ENCODE data around the gene ZNF490.

The ZNF490 gene

DNA sequence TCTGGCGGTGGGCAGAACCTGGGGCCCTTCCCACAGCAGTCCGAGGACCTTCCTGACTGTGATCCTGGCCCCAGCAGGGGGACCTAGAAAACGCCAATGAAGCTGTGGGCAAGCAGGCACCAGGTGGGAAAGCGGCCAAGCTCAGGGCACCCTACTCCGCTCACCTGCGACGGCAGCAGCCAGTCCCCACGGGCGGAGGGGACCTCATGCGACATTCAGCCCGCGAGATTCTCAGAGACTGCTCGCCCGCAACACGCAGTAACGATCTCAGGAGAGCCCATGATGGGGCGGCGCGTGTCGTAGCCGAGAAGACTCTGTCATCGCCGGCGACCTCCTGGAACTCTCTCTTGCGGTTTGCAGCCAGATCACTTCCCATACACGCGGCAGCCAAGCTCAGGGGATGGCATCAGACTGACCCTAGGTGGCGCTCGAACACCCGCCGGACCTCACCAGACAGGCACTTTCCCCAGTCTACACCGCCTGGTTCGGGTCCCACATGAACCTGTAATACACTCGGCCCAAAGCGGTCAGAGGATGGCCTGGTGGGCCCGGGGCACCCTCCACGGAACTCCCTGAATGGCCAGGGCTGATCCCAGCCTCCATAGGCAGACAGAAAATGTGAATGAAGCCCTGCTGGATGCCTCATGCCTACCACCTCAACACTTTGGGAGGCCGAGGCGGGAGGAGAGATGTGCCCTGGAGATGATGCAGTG is 29.4 kb upstream of the ZNF490 start:
- H3K79me2 ChIP-seq (ENCODE audit: insufficient read depth, low read length) = no peaks in the 10 kb centered on the region
- H3F3A ChIP-seq (ENCODE audit: insufficient read depth, low read length) = no peaks in the 10 kb centered on the region
- H3K9ac ChIP-seq (ENCODE audit: low read length) = peak overlapping the region; percentile 8; the same call in 1 of the 2 replicates
- no peaks in the 10 kb centered on the region for H3K9me3 ChIP-seq (ENCODE audit: low read length)
- H3K27ac ChIP-seq (ENCODE audit: low read depth, low read length, poor library complexity, severe bottlenecking) = no peak overlapping the region
- H3K36me3 ChIP-seq (ENCODE audit: insufficient read depth, low read length) = peaks cover 5% of the 10 kb centered on the region
- H3K4me1 ChIP-seq (ENCODE audit: insufficient read depth, low read length, severe bottlenecking) = peaks cover 8% of the 10 kb centered on the region
- no peaks in the 10 kb centered on the region for H3K27me3 ChIP-seq (ENCODE audit: insufficient read depth, low read length)
- no peak for TF ChIP-seq EZH2 (IDR thresholded peaks at IDR 0.05; ENCODE audit: borderline replicate concordance, low read length)
- TF ChIP-seq, protein P1, sequence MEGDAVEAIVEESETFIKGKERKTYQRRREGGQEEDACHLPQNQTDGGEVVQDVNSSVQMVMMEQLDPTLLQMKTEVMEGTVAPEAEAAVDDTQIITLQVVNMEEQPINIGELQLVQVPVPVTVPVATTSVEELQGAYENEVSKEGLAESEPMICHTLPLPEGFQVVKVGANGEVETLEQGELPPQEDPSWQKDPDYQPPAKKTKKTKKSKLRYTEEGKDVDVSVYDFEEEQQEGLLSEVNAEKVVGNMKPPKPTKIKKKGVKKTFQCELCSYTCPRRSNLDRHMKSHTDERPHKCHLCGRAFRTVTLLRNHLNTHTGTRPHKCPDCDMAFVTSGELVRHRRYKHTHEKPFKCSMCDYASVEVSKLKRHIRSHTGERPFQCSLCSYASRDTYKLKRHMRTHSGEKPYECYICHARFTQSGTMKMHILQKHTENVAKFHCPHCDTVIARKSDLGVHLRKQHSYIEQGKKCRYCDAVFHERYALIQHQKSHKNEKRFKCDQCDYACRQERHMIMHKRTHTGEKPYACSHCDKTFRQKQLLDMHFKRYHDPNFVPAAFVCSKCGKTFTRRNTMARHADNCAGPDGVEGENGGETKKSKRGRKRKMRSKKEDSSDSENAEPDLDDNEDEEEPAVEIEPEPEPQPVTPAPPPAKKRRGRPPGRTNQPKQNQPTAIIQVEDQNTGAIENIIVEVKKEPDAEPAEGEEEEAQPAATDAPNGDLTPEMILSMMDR (IDR thresholded peaks at IDR 0.05; ENCODE audit: low read length) = peak; percentile 88
- peak overlapping the region; percentile 54 for H3K4me2 ChIP-seq (ENCODE audit: low read length)
- no peak overlapping the region for H2AFZ ChIP-seq (ENCODE audit: low read length)
- peak overlapping the region; percentile 33 for H3K4me3 ChIP-seq (ENCODE audit: low read depth, low read length, poor library complexity, severe bottlenecking)
- H4K20me1 ChIP-seq (ENCODE audit: insufficient read depth, low read length) = no peaks in the 10 kb centered on the region
- no peaks in the 10 kb centered on the region for H3K9me2 ChIP-seq (ENCODE audit: low read depth, low read length)

DNA sequence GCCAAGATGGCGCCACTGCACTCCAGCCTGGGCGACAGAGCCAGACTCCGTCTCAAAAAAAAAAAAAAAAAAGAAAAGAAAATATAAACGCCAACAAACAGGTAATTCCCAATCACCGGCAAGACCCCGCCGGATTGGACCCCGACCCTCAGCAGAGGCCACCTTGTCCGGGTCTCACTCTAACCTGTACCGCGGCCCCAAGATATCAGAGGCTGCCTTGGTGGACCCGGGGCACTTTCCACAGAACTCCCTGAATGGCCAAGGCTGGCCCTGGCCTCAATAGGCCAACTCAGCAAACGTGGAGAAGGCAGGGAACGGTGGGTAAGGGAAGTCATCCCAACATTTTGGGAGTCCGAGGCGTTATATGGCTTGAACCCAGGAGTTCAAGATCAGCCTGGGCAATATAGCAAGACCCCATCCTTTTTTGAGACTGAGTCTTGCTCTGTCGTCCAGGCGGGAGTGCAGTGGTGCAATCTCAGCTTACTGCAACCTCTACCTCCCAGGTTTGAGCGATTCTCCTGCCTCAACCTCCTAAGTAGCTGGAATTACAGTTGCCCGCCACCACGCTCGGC is 28.1 kb upstream of the ZNF490 start:
- no peaks in the 10 kb centered on the region for H3K27me3 ChIP-seq (ENCODE audit: insufficient read depth, low read length)
- no peak overlapping the region for H3K4me2 ChIP-seq (ENCODE audit: low read length)
- H3K9me2 ChIP-seq (ENCODE audit: low read depth, low read length) = no peaks in the 10 kb centered on the region
- H3F3A ChIP-seq (ENCODE audit: insufficient read depth, low read length) = no peaks in the 10 kb centered on the region
- no peaks in the 10 kb centered on the region for H3K9me3 ChIP-seq (ENCODE audit: low read length)
- H3K9ac ChIP-seq (ENCODE audit: low read length) = no peak overlapping the region
- no peaks in the 10 kb centered on the region for H4K20me1 ChIP-seq (ENCODE audit: insufficient read depth, low read length)
- no peak overlapping the region for H3K27ac ChIP-seq (ENCODE audit: low read depth, low read length, poor library complexity, severe bottlenecking)
- H2AFZ ChIP-seq (ENCODE audit: low read length) = no peak overlapping the region
- peaks cover 8% of the 10 kb centered on the region for H3K4me1 ChIP-seq (ENCODE audit: insufficient read depth, low read length, severe bottlenecking)
- no peaks in the 10 kb centered on the region for H3K79me2 ChIP-seq (ENCODE audit: insufficient read depth, low read length)
- TF ChIP-seq, protein P1 (IDR thresholded peaks at IDR 0.05; ENCODE audit: low read length) = no peak
- no peak for TF ChIP-seq EZH2 (IDR thresholded peaks at IDR 0.05; ENCODE audit: borderline replicate concordance, low read length)
- H3K4me3 ChIP-seq (ENCODE audit: low read depth, low read length, poor library complexity, severe bottlenecking) = no peak overlapping the region
- H3K36me3 ChIP-seq (ENCODE audit: insufficient read depth, low read length) = no peaks in the 10 kb centered on the region

DNA sequence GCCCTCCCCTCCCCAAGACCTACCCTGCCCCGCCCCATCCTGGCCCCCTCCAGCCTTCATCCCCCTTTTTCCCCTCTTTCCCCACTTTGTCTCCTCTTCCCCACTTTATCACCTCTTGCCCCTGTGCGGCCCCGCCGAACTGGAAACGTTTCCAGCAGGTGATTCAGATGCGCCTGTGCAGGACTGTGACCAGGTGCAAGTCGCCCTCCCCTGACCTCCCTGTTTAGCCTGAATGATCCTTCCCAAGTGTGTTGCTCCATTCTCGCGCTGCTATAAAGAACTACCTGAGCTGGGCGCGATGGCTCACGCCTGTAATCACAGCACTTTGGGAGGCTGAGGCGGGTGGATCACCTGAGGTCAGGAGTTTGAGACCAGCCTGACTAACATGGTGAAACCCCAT is 26.0 kb upstream of the ZNF490 start:
- no peaks in the 10 kb centered on the region for H3K9me3 ChIP-seq (ENCODE audit: low read length)
- peaks cover 8% of the 10 kb centered on the region for H3K4me1 ChIP-seq (ENCODE audit: insufficient read depth, low read length, severe bottlenecking)
- no peaks in the 10 kb centered on the region for H3F3A ChIP-seq (ENCODE audit: insufficient read depth, low read length)
- H3K36me3 ChIP-seq (ENCODE audit: insufficient read depth, low read length) = peaks cover 8% of the 10 kb centered on the region
- TF ChIP-seq, protein P1 (IDR thresholded peaks at IDR 0.05; ENCODE audit: low read length) = no peak
- TF ChIP-seq EZH2 (IDR thresholded peaks at IDR 0.05; ENCODE audit: borderline replicate concordance, low read length) = no peak
- H3K9ac ChIP-seq (ENCODE audit: low read length) = no peak overlapping the region
- no peak overlapping the region for H3K27ac ChIP-seq (ENCODE audit: low read depth, low read length, poor library complexity, severe bottlenecking)
- H3K4me2 ChIP-seq (ENCODE audit: low read length) = no peak overlapping the region
- no peaks in the 10 kb centered on the region for H3K9me2 ChIP-seq (ENCODE audit: low read depth, low read length)
- H4K20me1 ChIP-seq (ENCODE audit: insufficient read depth, low read length) = no peaks in the 10 kb centered on the region
- H3K4me3 ChIP-seq (ENCODE audit: low read depth, low read length, poor library complexity, severe bottlenecking) = no peak overlapping the region
- no peaks in the 10 kb centered on the region for H3K27me3 ChIP-seq (ENCODE audit: insufficient read depth, low read length)
- H3K79me2 ChIP-seq (ENCODE audit: insufficient read depth, low read length) = no peaks in the 10 kb centered on the region
- H2AFZ ChIP-seq (ENCODE audit: low read length) = no peak overlapping the region
